ENCODE measurements around the gene SETD2. TPM values are rescaled to one million over a fixed set of nuclear protein-coding genes. Genes with fewer than 3 reads are reported as not detected.

Gene SETD2
- total RNA-seq, 2 experiments from 2014 or later: 54.1 to 63.3 TPM

GRCh38 chr3:47007482-47008233, 156.3 kb downstream of the SETD2 start:
- peaks cover 12% of the 10 kb centered on the region for H3K4me1 Mint-ChIP-seq
- DNase-seq (peak; percentile 34), ATAC-seq (ENCODE audit: low read depth) (no peak)
- no peaks in the 10 kb centered on the region for H3K9me3 Mint-ChIP-seq
- H3K4me3 Mint-ChIP-seq: no peak overlapping the region
- no peaks in the 10 kb centered on the region for H3K27me3 Mint-ChIP-seq
- H3K36me3 Mint-ChIP-seq: peaks cover 7% of the 10 kb centered on the region
- no peak overlapping the region for H3K27ac Mint-ChIP-seq
- POLR2A ChIA-PET: interaction anchor here (0.8 to 2.9 kb wide), 2 partner anchors 20 to 28 kb away, joined by 3 to 11 read pairs; partner anchors contain the start of gene NBEAL2

- H3K27ac Mint-ChIP-seq: no peak overlapping the region
- DNase-seq: no peak
- ATAC-seq (ENCODE audit: low read depth): no peak
- H3K4me3 Mint-ChIP-seq: no peak overlapping the region
- POLR2A ChIA-PET: no interaction called here
- peaks cover 6% of the 10 kb centered on the region for H3K4me1 Mint-ChIP-seq
- no peaks in the 10 kb centered on the region for H3K27me3 Mint-ChIP-seq
- H3K9me3 Mint-ChIP-seq: no peaks in the 10 kb centered on the region
- H3K36me3 Mint-ChIP-seq: peaks cover 9% of the 10 kb centered on the region
These were observed 156.9 kb downstream of the SETD2 start for GRCh38 chr3:47007001-47007400.

- no peaks in the 10 kb centered on the region for H3K27me3 Mint-ChIP-seq
- H3K4me1 Mint-ChIP-seq: peaks cover 6% of the 10 kb centered on the region
- POLR2A ChIA-PET: no interaction called here
- no peaks in the 10 kb centered on the region for H3K9me3 Mint-ChIP-seq
- peaks cover 9% of the 10 kb centered on the region for H3K36me3 Mint-ChIP-seq
- DNase-seq (no peak), ATAC-seq (ENCODE audit: low read depth) (no peak)
- no peak overlapping the region for H3K4me3 Mint-ChIP-seq
- no peak overlapping the region for H3K27ac Mint-ChIP-seq
These were observed 157.7 kb downstream of the SETD2 start for GRCh38 chr3:47006145-47006651.

GRCh38 chr3:47005212-47006144, 158.4 kb downstream of the SETD2 start:
- H3K4me3 Mint-ChIP-seq: no peak overlapping the region
- POLR2A ChIA-PET: no interaction called here
- ATAC-seq (ENCODE audit: low read depth): no peak
- H3K27me3 Mint-ChIP-seq: no peaks in the 10 kb centered on the region
- H3K4me1 Mint-ChIP-seq: peaks cover 6% of the 10 kb centered on the region
- peaks cover 9% of the 10 kb centered on the region for H3K36me3 Mint-ChIP-seq
- no peak overlapping the region for H3K27ac Mint-ChIP-seq
- no peaks in the 10 kb centered on the region for H3K9me3 Mint-ChIP-seq
- no peak for DNase-seq

- no peak for DNase-seq
- Mint-ChIP-seq H3K4me1 (peaks cover 5% of the 10 kb centered on the region), H3K9me3 (no peaks in the 10 kb centered on the region), H3K4me3 (no peak overlapping the region), H3K36me3 (peaks cover 9% of the 10 kb centered on the region), H3K27me3 (no peaks in the 10 kb centered on the region), H3K27ac (no peak overlapping the region)
- POLR2A ChIA-PET: no interaction called here
- ATAC-seq (ENCODE audit: low read depth): no peak
These were observed 159.3 kb downstream of the SETD2 start for GRCh38 chr3:47004369-47005211.

DNA sequence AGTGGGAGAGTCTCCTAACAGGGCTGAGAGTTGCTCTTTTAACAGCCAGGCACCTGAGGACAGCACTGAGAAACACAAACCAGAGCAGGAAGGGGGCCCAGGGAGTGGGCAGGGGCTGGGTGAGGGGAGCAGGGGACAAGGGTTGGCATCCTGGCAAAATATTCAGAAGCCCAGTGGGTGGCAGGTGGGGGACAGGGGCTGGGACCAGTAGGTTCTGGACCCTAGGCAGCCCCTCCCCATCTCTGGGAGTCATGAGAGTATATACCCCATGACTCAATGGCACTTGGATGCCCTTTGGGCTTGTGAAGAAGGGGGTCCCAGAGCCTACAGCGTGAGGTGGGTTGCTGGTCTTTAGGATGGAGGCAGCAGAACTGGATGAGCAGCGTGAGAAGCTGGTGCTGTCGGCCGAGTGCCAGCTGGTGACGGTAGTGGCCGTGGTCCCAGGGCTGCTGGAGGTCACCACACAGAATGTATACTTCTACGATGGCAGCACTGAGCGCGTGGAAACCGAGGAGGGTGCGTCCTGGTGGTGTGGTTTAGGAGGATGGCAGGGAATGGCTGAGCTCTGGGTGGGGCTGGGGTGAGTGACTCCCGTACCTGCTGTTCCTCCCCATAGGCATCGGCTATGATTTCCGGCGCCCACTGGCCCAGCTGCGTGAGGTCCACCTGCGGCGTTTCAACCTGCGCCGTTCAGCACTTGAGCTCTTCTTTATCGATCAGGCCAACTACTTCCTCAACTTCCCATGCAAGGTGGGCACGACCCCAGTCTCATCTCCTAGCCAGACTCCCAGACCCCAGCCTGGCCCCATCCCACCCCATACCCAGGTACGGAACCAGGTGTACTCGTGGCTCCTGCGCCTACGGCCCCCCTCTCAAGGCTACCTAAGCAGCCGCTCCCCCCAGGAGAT, 160.2 kb downstream of the SETD2 start:
- Mint-ChIP-seq H3K4me1 (peaks cover 5% of the 10 kb centered on the region), H3K36me3 (peaks cover 9% of the 10 kb centered on the region), H3K27me3 (no peaks in the 10 kb centered on the region), H3K9me3 (no peaks in the 10 kb centered on the region), H3K4me3 (no peak overlapping the region), H3K27ac (no peak overlapping the region)
- POLR2A ChIA-PET: no interaction called here
- DNase-seq (peak; percentile 27), ATAC-seq (ENCODE audit: low read depth) (no peak)

DNA sequence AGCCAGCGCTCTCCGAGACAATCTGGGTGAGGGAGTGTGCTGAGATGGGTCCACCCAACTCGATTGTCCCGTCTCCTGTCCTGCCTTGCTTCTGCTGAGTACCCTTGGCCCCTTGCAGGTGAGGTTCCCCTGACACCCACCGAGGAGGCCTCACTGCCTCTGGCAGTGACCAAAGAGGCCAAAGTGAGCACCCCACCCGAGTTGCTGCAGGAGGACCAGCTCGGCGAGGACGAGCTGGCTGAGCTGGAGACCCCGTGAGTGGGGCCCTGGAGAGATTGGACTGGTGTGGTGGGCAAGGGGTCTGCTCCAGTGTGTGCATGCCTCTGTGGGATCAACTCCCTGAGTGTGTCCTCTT, 160.9 kb downstream of the SETD2 start:
- peaks cover 7% of the 10 kb centered on the region for H3K4me1 Mint-ChIP-seq
- POLR2A ChIA-PET: no interaction called here
- no peaks in the 10 kb centered on the region for H3K27me3 Mint-ChIP-seq
- no peak overlapping the region for H3K27ac Mint-ChIP-seq
- ATAC-seq (ENCODE audit: low read depth) (no peak), DNase-seq (peak; percentile 30)
- no peak overlapping the region for H3K4me3 Mint-ChIP-seq
- peaks cover 10% of the 10 kb centered on the region for H3K36me3 Mint-ChIP-seq
- no peaks in the 10 kb centered on the region for H3K9me3 Mint-ChIP-seq

DNA sequence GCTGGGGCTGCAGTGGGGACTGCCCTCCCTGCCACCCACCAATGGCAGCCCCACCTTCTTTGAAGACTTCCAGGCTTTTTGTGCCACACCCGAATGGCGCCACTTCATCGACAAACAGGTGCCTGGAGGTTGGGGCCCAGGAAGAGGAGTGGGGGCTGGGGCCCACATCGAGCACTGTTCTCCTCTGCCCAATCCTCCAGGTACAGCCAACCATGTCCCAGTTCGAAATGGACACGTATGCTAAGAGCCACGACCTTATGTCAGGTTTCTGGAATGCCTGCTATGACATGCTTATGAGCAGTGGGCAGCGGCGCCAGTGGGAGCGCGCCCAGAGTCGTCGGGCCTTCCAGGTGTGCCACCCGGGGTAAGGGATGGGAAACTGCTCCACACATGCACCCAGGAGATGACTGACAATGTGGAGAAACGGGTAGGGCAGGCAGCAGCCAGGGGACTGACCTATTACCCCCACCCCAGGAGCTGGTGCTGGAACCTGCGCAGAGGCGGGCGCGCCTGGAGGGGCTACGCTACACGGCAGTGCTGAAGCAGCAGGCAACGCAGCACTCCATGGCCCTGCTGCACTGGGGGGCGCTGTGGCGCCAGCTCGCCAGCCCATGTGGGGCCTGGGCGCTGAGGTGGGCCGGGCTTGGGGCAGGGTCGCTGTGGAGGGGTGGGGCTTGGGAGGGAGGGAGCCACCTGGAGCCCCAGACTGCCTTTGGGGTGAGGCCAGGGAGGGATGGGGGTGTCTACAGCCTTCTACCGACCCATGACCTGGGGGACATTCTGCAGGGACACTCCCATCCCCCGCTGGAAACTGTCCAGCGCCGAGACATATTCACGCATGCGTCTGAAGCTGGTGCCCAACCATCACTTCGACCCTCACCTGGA, 161.5 kb downstream of the SETD2 start:
- POLR2A ChIA-PET: no interaction called here
- H3K27ac Mint-ChIP-seq: no peak overlapping the region

DNA sequence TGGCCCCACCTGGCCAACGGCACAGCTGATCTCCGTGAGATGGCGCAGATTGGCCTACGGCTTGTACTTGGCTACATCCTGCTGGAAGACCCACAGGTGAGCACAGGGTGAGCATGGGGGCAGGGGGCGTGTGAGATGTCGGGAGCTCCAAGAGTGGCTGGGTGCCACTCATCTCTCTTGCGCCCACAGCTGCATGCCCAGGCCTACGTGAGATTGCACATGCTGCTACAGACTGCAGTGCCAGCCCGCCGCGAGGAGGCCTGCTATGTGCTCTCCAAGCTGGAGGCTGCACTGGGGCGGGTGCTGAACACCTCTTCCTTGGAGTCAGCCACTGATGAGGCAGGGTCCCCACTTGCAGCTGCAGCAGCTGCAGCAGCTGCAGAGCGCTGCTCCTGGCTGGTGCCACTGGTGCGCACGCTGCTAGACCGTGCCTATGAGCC, 162.2 kb downstream of the SETD2 start:
- no peaks in the 10 kb centered on the region for H3K9me3 Mint-ChIP-seq
- peaks cover 13% of the 10 kb centered on the region for H3K36me3 Mint-ChIP-seq
- no peak overlapping the region for H3K27ac Mint-ChIP-seq
- peaks cover 13% of the 10 kb centered on the region for H3K4me1 Mint-ChIP-seq
- H3K27me3 Mint-ChIP-seq: no peaks in the 10 kb centered on the region
- DNase-seq: no peak
- H3K4me3 Mint-ChIP-seq: no peak overlapping the region
- no peak for ATAC-seq (ENCODE audit: low read depth)
- POLR2A ChIA-PET: no interaction called here

More for the DNA sequence above, 161.5 kb downstream of the SETD2 start:
- Mint-ChIP-seq H3K4me1 (peaks cover 7% of the 10 kb centered on the region), H3K4me3 (no peak overlapping the region), H3K27me3 (no peaks in the 10 kb centered on the region), H3K36me3 (peaks cover 10% of the 10 kb centered on the region), H3K9me3 (no peaks in the 10 kb centered on the region)
- ATAC-seq (ENCODE audit: low read depth) (no peak), DNase-seq (peak; percentile 27)

DNA sequence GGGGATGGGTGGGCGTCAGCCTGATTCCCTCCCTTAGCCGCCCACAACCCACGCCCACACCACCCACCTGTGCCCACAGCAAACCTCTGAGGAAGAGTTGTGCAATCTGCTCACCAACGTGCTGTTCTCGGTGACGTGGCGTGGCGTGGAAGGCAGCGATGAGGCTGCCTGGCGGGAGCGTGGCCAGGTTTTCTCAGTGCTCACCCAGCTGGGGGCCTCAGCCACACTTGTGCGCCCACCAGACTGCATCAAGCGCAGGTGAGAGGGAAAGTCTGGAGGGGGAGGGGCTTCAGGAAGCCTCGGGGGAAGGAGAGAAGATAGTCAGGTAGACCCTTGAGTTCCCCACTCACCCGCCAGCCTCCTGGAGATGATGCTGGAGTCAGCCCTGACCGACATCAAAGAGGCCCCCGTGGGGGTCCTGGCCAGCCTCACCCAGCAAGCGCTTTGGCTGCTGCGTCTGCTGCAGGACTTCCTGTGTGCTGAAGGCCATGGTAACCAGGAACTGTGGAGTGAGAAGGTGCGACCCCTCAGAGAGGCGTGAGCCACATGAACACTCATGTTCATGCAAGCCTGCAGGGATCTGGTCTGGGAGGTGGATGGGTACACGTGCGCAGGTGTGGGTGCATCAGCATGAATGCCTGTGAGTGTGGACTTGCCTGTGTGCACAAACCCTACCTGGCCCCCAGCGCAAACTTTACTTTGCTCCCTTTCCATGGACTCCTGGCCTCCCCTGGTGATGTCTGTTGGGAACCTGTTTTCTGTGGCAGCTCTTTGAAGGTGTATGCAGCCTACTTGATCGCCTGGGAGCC, 162.8 kb downstream of the SETD2 start:
- peaks cover 14% of the 10 kb centered on the region for H3K4me1 Mint-ChIP-seq
- peaks cover 13% of the 10 kb centered on the region for H3K36me3 Mint-ChIP-seq
- no peak for ATAC-seq (ENCODE audit: low read depth)
- no peaks in the 10 kb centered on the region for H3K9me3 Mint-ChIP-seq
- H3K27ac Mint-ChIP-seq: no peak overlapping the region
- H3K4me3 Mint-ChIP-seq: no peak overlapping the region
- POLR2A ChIA-PET: no interaction called here
- no peak for DNase-seq
- no peaks in the 10 kb centered on the region for H3K27me3 Mint-ChIP-seq

DNA sequence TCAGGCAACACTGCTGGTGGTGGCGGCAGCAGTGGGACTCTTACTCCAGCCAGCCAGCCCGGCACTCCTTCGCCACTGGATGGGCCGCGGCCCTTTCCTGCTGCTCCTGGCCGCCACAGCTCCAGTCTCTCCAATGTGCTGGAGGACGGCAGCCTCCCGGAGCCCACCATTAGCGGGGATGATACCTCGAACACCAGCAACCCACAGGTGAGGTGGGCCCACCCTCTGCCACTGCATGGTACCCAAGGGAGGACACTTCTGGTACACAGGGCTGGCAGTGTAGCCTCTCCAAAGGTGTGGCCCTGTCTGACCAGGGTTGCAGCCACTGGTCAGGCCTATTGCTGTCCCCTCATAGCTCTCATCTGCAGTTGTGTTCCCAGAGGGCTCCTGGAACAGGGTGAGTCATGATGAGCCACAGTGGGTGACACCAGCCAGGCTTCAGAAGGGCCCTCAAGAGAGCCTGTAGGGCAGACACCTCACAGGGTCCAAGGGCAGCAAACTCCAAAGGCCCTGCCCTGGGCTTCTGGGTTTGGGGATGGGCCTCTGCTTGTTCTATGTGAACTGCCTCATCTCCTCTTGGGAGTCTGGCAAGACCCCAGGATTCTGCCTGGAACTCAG, 163.6 kb downstream of the SETD2 start:
- H3K9me3 Mint-ChIP-seq: no peaks in the 10 kb centered on the region
- DNase-seq (no peak), ATAC-seq (ENCODE audit: low read depth) (no peak)
- H3K27me3 Mint-ChIP-seq: no peaks in the 10 kb centered on the region
- POLR2A ChIA-PET: interaction anchor here (1.9 kb wide), 1 partner anchor 9 kb away, joined by 10 read pairs; no protein-coding TSS in a partner anchor
- H3K4me3 Mint-ChIP-seq: no peak overlapping the region
- H3K27ac Mint-ChIP-seq: no peak overlapping the region
- peaks cover 14% of the 10 kb centered on the region for H3K4me1 Mint-ChIP-seq
- H3K36me3 Mint-ChIP-seq: peaks cover 9% of the 10 kb centered on the region

Measured in activated naive CD8-positive, alpha-beta T cell treated with anti-CD3 and anti-CD28 coated beads, Interleukin-2, amount 10 ng/mL, durations not matched to agents 7 days and 5 days (primary cell).